Measurements from ENCODE around the gene NKAIN2. TPM values are rescaled to one million over a fixed set of nuclear protein-coding genes. Genes with fewer than 3 reads are reported as not detected.

Gene NKAIN2
- total and polyA plus RNA-seq, 9 of the 15 experiments (the other 6 are each of a cell fraction or from before 2014, with no cell fraction given), result not detected

DNA sequence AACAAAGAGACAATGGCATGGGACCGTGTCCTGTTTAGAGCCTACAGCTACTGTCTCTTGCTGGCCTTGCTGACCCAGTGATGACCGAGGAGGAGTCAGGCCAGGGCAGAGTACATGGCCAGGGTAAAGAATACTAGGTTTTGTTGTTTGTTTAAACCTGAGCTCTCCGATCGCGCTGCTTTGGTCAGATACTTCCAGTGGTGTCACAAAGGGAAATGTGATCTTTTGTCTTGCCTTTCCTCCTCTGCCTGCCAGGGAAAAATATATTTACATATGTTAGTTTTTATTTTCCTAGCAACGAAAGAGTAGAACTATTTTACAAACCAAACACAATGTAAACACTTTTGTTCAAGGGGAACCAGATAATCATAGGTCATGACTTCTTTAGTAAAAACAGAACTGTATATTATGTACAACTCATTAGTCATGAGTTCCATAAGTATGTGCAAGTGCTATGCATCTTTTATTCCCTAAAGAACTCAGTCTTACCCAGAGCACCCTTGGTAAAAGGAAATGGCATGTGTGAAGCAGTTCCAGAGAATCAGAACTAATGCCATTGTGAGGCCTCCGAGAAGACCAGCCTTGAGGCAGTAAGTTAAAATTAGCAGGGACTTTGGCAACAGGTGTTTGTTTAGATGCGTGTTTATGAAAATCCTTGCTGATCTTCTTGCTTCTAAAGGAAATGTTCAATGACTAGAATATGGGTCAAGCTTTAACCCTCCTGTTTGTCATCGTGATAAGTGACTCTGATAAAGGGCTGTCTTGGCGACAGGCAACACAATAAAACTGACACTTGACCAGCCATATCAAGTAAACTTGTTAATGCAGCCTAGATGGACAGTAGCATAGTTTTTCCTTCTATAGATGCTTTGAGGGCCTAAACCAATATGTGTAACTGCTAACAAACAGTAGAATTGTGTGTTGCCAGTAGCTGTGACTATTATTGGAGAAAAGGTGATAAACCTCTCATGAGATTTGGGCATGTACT lies 204.6 kb downstream of the NKAIN2 start:
- Histone ChIP-seq H3K9ac (ENCODE audit: insufficient read depth in 1 of 2, low read depth in 2 of 2, low read length in 2 of 2) (no peak overlapping the region), H3K79me2 (ENCODE audit: control insufficient read depth, insufficient read depth, low read length) (no peaks in the 10 kb centered on the region), H2AFZ (ENCODE audit: low read depth, low read length) (no peak overlapping the region), H3K9me3 (replicated peaks; ENCODE audit: control insufficient read depth, insufficient read depth, low read depth, low read length) (no peaks in the 10 kb centered on the region), H3K27ac (ENCODE audit: extremely low read depth, low read depth, low read length) (no peak overlapping the region), H3K9me1 (ENCODE audit: control insufficient read depth, insufficient read depth, low read length) (no peaks in the 10 kb centered on the region), H3K36me3 (ENCODE audit: control insufficient read depth, insufficient read depth, low read length) (no peaks in the 10 kb centered on the region), H3K27me3 (ENCODE audit: control insufficient read depth in 2 of 2, insufficient read depth in 2 of 2, low read length in 2 of 2) (no peaks in the 10 kb centered on the region), H3K4me3 (no peak overlapping the region), H3K4me2 (ENCODE audit: insufficient read depth, low read length) (no peak overlapping the region), H3K4me1 (replicated peaks in 1 of 2; ENCODE audit: control insufficient read depth in 2 of 2, insufficient read depth in 2 of 2, low read length in 2 of 2) (no peaks in the 10 kb centered on the region), H4K20me1 (replicated peaks; ENCODE audit: control insufficient read depth, insufficient read depth, low read length) (no peaks in the 10 kb centered on the region)
- CTCF ChIA-PET (ENCODE audit: low intra/inter-chr PET ratio), result no interaction called here
- no peak for TF ChIP-seq CEBPG (CRISPR knock-in tag; IDR thresholded peaks at IDR 0.05)
- TF ChIP-seq CEBPG (tag; conservative IDR thresholded peaks at IDR 0.05 in 1 of 2, IDR thresholded peaks at IDR 0.05 in 1 of 2), result no peak
- TF ChIP-seq, protein P1, sequence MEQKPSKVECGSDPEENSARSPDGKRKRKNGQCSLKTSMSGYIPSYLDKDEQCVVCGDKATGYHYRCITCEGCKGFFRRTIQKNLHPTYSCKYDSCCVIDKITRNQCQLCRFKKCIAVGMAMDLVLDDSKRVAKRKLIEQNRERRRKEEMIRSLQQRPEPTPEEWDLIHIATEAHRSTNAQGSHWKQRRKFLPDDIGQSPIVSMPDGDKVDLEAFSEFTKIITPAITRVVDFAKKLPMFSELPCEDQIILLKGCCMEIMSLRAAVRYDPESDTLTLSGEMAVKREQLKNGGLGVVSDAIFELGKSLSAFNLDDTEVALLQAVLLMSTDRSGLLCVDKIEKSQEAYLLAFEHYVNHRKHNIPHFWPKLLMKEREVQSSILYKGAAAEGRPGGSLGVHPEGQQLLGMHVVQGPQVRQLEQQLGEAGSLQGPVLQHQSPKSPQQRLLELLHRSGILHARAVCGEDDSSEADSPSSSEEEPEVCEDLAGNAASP (IDR thresholded peaks at IDR 0.05), result no peak
- TF ChIP-seq ZFPM2 (CRISPR knock-in tag; IDR thresholded peaks at IDR 0.05), result no peak
- TF ChIP-seq, protein P2, sequence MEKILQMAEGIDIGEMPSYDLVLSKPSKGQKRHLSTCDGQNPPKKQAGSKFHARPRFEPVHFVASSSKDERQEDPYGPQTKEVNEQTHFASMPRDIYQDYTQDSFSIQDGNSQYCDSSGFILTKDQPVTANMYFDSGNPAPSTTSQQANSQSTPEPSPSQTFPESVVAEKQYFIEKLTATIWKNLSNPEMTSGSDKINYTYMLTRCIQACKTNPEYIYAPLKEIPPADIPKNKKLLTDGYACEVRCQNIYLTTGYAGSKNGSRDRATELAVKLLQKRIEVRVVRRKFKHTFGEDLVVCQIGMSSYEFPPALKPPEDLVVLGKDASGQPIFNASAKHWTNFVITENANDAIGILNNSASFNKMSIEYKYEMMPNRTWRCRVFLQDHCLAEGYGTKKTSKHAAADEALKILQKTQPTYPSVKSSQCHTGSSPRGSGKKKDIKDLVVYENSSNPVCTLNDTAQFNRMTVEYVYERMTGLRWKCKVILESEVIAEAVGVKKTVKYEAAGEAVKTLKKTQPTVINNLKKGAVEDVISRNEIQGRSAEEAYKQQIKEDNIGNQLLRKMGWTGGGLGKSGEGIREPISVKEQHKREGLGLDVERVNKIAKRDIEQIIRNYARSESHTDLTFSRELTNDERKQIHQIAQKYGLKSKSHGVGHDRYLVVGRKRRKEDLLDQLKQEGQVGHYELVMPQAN (IDR thresholded peaks at IDR 0.05; ENCODE audit: borderline replicate concordance), result no peak
- TF ChIP-seq FOSL1 (tag; conservative IDR thresholded peaks at IDR 0.05), result no peak
- no peak for TF ChIP-seq NR2C1 (IDR thresholded peaks at IDR 0.05)
- no peak for TF ChIP-seq NR2C1 (tag; IDR thresholded peaks at IDR 0.05)
- no peak for TF ChIP-seq ZNF232 (CRISPR knock-in tag; IDR thresholded peaks at IDR 0.05)
- intact Hi-C loops (cut with micrococcal nuclease), result no loop called here
- DNase-seq (ENCODE audit: extremely low read depth in 1 of 4, low spot score in 3 of 4), result no peak
- no TSS peak for BruUV-seq (replicated peaks)
- no peak for FAIRE-seq
- WGBS (ENCODE audit: insufficient coverage, low coverage, missing lambda C conversion rate), result under 1% methylated on average over 10 of the region's 10 CpGs
- POLR2A ChIA-PET, result no interaction called here
- ATAC-seq, result no peak
- in situ Hi-C loops (cut with MboI), result no loop called here
